Activated CD4-positive, alpha-beta T cell treated with anti-CD3 and anti-CD28 coated beads, Interleukin-10, Interleukin-2, amounts not matched to agents 100 ng/mL and 50 ng/mL, durations not matched to agents 16 hours and 8 hours (primary cell): ENCODE data around the gene RAD23B.

Source experiments
- DNase-seq: peaks from one replicate; pipeline ENCODE4 v3.0.0-alpha.2; 2020

Gene RAD23B

GRCh38 chr9:107337676-107338590, 54.9 kb downstream of the RAD23B start:
- DNase-seq: no peak

GRCh38 chr9:107338911-107339659, 56.0 kb downstream of the RAD23B start:
- no peak for DNase-seq

GRCh38 chr9:107340920-107341632, 58.0 kb downstream of the RAD23B start:
- DNase-seq: peak; percentile 81

- DNase-seq: no peak
Measured at GRCh38 chr9:107342476-107343161, 59.5 kb downstream of the RAD23B start.

GRCh38 chr9:107345327-107345726, 62.2 kb downstream of the RAD23B start:
- DNase-seq: no peak

- DNase-seq: no peak
Measured at GRCh38 chr9:107348836-107349235, 65.8 kb downstream of the RAD23B start.

GRCh38 chr9:107350443-107350842, 67.4 kb downstream of the RAD23B start:
- no peak for DNase-seq

GRCh38 chr9:107351382-107352045, 68.4 kb downstream of the RAD23B start:
- DNase-seq: no peak

GRCh38 chr9:107355394-107355793, 72.3 kb downstream of the RAD23B start:
- no peak for DNase-seq

- no peak for DNase-seq
Measured at GRCh38 chr9:107358986-107359385, 75.9 kb downstream of the RAD23B start.

GRCh38 chr9:107360098-107360497, 77.0 kb downstream of the RAD23B start:
- DNase-seq: no peak

GRCh38 chr9:107361816-107362215, 78.7 kb downstream of the RAD23B start:
- DNase-seq: no peak

GRCh38 chr9:107363516-107364152, 80.6 kb downstream of the RAD23B start:
- DNase-seq: no peak

- no peak for DNase-seq
Measured at GRCh38 chr9:107367727-107368502, 84.8 kb downstream of the RAD23B start.

GRCh38 chr9:107368696-107369095, 85.6 kb downstream of the RAD23B start:
- no peak for DNase-seq

GRCh38 chr9:107373809-107374208, 90.7 kb downstream of the RAD23B start:
- DNase-seq: no peak

- no peak for DNase-seq
Measured at GRCh38 chr9:107375001-107375400, 91.9 kb downstream of the RAD23B start.

GRCh38 chr9:107375651-107376369, 92.7 kb downstream of the RAD23B start:
- DNase-seq: no peak

- no peak for DNase-seq
Measured at GRCh38 chr9:107378006-107378405, 94.9 kb downstream of the RAD23B start.
